Pancreas (tissue), 10 donors: Measurements from ENCODE around the gene PRDM16. TPM values are rescaled to one million over a fixed set of nuclear protein-coding genes. Genes with fewer than 3 reads are reported as not detected.
A peak's percentile ranks its signal among the peaks of the same experiment; 100 is the strongest.

Source experiments
- ATAC-seq, 4 donors: fragments of 200-7000 bp; cut with Tn5 transposase; one replicate each; pipeline versions ENCODE4 v1.8.0 to v1.9.1; 2020; ENCODE audit warnings: mild to moderate bottlenecking in 4 of 4, moderate library complexity in 4 of 4
- DNase-seq, 6 donors: peaks; one replicate each; pipeline ENCODE4 v3.0.0-alpha.2; 2020
- FAIRE-seq: peaks from 2 replicates; lab custom pipeline; 2012; peaks lifted over from hg19 to GRCh38; lab: Jason Lieb, UNC
- H3K27ac ChIP-seq, 4 donors: fragments of 200-600 bp; sonication (generic); 1 replicate in 3 of 4; 2 replicates in 1 of 4; pipeline versions ENCODE4 v1.5.0 to v1.8.0; 2020
- H3K27me3 ChIP-seq, 4 donors: fragments of 200-600 bp; one replicate each; pipeline ENCODE4 v1.8.0; 2021
- H3K36me3 ChIP-seq, 3 donors: fragments of 200-600 bp; sonication (generic) in 1 of 3; one replicate each; pipeline versions ENCODE4 v1.5.0 to v1.8.0; 2020 to 2021
- H3K4me1 ChIP-seq, 3 donors: fragments of 200-600 bp; one replicate each; pipeline ENCODE4 v1.8.0; 2021
- H3K4me3 ChIP-seq, 4 donors: fragments of 200-600 bp; sonication (generic) in 2 of 4; one replicate each; pipeline versions ENCODE4 v1.5.0 to v1.8.0; 2020 to 2021
- H3K9me3 ChIP-seq, 4 donors: fragments of 200-600 bp; one replicate each; pipeline ENCODE4 v1.8.0; 2021
- WGBS, 2 donors: extraction: QIAGEN DNeasy Blood & Tissue Kit; methylation state at CpG; one replicate each; pipeline ENCODE4 v1.1.7; 2013; 5-methylcytosine and 5-hydroxymethylcytosine counted together
- intact Hi-C, 3 donors: fragments of 100-400 bp; cut with DNase I; formaldehyde crosslinking; loops; one replicate each; pipeline versions ENCODE4 v1.11.1 to v1.14.2; 2022
- microRNA-seq, 2 donors: library from miRNA; unstranded; fragments of <30 nt; microRNA quantifications; one replicate each; pipeline versions ENCODE4 to v1.1.0, GENCODE V29; 2019 to 2020
- polyA plus RNA-seq, 2 donors: library from polyadenylated mRNA; stranded (reverse); fragments of 200-250 nt; gene quantifications; one replicate each; pipeline ENCODE4 v1.2.3, GENCODE V29; 2013
- total RNA-seq, 6 donors: library from RNA; stranded (reverse); fragmentation: NEBNext Ultra II Directional in 4 of 6; extraction: Animal tissue kit (Norgen Biotek cat#: 25700) in 4 of 6; gene quantifications; one replicate each; pipeline versions ENCODE4 v1.2.1 to v1.2.4, GENCODE V29; 2021 to 2023
- TF ChIP-seq, protein P1 (sequence below), 4 donors: fragments of 200-600 bp; sonication (generic) in 3 of 4; IDR thresholded peaks; one replicate each; pipeline versions ENCODE4 v1.5.0 to v1.8.0; 2021; ENCODE audit warnings: antibody characterized with exemption in 4 of 4
- donor health status: healthy with polysubstance abuse.
- donor health status: DM: no; HTN: no; CAD: no; lungs with moderate emphysema.
- donor health status: DM: no; HTN: no; CAD: no.
- donor health status: control.
- donor health status: control.
- donor health status: Bipolar disorder and iron deficiency.
- donor health status: DM: yes; HTN: yes; CAD: no.
- donor health status: DM: no; HTN: no; CAD: no.
- donor health status: DM: no; HTN: no; CAD: no.
- donor health status: DM: yes; HTN: yes; CAD: no.

The PRDM16 gene
- total and polyA plus RNA-seq, 8 donors: 6.6 to 19.2 (median 14.9) TPM

DNA sequence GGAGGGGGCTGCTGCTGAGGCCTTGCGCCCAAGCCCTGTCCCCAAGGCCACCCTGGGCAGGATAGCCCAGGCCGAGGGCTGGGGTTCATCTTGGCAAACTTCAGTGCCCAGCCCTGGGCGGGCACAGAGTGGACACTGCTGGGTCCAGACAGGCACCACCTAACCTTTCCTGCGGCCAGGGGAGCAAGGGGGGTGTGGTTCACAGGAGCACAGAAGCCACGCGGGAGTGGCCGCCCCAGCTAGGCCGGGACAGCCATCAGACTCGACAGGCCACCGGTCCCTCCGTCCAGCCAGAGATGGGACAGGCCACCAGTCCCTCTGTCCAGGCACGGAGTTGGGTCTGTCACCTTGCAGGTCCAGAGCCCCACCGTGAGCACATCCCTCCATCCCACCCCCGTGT, 414.4 kb downstream of the PRDM16 start:
- no peaks in the 10 kb centered on the region for H3K36me3 ChIP-seq
- FAIRE-seq (no peak), ATAC-seq (peak in 3 of 4 donors; percentile 6 to 14 (median 12)), DNase-seq (no peak)
- no peaks in the 10 kb centered on the region for H3K9me3 ChIP-seq
- H3K4me3 ChIP-seq: no peak overlapping the region
- no peaks in the 10 kb centered on the region for H3K4me1 ChIP-seq
- H3K27me3 ChIP-seq: no peaks in the 10 kb centered on the region
- intact Hi-C loops: loop anchor here in 1 of 3 donors (2.0 kb wide), 1 partner anchor 31 kb away; no protein-coding TSS in a partner anchor
- H3K27ac ChIP-seq: no peak overlapping the region
- TF ChIP-seq, protein P1, sequence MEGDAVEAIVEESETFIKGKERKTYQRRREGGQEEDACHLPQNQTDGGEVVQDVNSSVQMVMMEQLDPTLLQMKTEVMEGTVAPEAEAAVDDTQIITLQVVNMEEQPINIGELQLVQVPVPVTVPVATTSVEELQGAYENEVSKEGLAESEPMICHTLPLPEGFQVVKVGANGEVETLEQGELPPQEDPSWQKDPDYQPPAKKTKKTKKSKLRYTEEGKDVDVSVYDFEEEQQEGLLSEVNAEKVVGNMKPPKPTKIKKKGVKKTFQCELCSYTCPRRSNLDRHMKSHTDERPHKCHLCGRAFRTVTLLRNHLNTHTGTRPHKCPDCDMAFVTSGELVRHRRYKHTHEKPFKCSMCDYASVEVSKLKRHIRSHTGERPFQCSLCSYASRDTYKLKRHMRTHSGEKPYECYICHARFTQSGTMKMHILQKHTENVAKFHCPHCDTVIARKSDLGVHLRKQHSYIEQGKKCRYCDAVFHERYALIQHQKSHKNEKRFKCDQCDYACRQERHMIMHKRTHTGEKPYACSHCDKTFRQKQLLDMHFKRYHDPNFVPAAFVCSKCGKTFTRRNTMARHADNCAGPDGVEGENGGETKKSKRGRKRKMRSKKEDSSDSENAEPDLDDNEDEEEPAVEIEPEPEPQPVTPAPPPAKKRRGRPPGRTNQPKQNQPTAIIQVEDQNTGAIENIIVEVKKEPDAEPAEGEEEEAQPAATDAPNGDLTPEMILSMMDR (IDR thresholded peaks at IDR 0.05): no peak
- 56 to 69% methylated on average over 13 to 14 of the region's 14 CpGs for WGBS, 2 donors

DNA sequence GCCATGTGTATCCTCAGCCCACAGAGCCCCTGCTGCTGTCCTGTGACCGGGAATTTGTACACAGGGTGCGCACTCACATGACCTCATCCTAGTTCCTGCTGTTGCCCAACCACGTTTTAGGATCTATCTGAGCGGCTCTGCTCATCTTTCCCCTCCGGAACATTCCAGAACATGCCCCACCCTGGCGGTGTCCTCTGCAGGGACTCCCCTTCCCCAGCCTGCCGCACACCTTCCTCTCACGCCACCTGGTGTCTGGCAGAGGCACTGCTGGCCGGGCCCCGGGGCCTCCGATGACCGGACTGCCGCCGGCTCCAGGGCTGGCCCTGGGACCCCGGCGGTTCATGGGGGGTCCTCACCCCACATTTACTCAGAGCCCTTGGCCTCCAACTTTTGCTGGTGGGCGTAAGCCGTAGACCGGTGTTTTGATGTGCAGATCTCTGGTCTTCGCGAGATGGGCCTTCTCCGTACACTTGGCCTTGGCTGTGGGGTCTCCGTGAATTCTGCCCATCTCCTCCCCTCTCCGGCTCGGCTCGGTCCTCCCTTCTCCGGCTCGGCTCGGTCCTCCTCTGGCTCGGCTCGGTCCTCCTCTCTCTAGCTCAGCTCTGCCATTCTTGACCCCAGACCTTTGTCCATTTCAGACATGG, 414.9 kb downstream of the PRDM16 start:
- Histone ChIP-seq H3K27me3 (no peaks in the 10 kb centered on the region), H3K4me1 (no peaks in the 10 kb centered on the region), H3K27ac (no peak overlapping the region), H3K36me3 (no peaks in the 10 kb centered on the region), H3K9me3 (no peaks in the 10 kb centered on the region), H3K4me3 (no peak overlapping the region)
- peak in 5 of 6 donors; percentile 35 to 90 (median 67) for DNase-seq
- ATAC-seq: peak; percentile 75 to 92 (median 80)
- TF ChIP-seq, protein P1 (IDR thresholded peaks at IDR 0.05): peak; percentile 84 to 93 (median 92)
- WGBS, 2 donors: 21 to 24% methylated on average over 31 of the region's 31 CpGs
- FAIRE-seq: no peak
- intact Hi-C loops: loop anchor here in 1 of 3 donors (2.0 kb wide), 1 partner anchor 31 kb away; no protein-coding TSS in a partner anchor

DNA sequence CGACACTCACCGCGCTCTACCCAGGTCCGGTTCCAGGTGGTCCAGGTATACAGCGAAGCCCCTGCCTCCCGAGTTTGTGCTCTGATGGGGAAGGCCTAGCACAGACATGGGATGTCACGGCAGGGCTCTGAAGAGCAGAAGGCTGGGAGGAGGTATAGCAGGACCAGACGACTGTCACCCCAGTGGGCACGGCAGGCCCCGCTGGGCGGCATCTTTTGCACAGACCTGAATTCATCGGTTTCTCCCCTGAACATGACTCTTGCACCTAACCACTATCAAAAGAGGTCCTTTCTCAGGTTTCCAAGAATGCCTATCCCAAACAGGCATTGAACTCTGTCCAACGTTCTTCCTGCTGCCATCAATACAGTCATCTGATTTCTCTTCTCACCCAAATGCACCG, 416.0 kb downstream of the PRDM16 start:
- intact Hi-C loops: no loop called here
- no peak for FAIRE-seq

More for the DNA sequence above, 416.0 kb downstream of the PRDM16 start:
- no peaks in the 10 kb centered on the region for H3K9me3 ChIP-seq
- no peak overlapping the region for H3K4me3 ChIP-seq
- no peaks in the 10 kb centered on the region for H3K27me3 ChIP-seq
- TF ChIP-seq, protein P1 (IDR thresholded peaks at IDR 0.05): no peak
- H3K27ac ChIP-seq: no peak overlapping the region
- no peaks in the 10 kb centered on the region for H3K36me3 ChIP-seq
- ATAC-seq (no peak), DNase-seq (no peak)
- H3K4me1 ChIP-seq: no peaks in the 10 kb centered on the region
- WGBS, 2 donors: 83 to 91% methylated on average over 14 of the region's 14 CpGs

Small RNAs within 50 kb of the gene (microRNA-seq; reads per million reads assigned to microRNA genes)
- gene MIR4251: 0 reads per million in 2 donors

Other genes with a start within 250 kb of the PRDM16 start
- not detected for gene ACTRT2, start 47.7 kb upstream of the PRDM16 start, total RNA-seq
- not detected for gene ACTRT2, start 47.7 kb upstream of the PRDM16 start, polyA plus RNA-seq